NCI-H1930 (cell line): ENCODE measurements around the gene EHD4.

Source experiments
- DNase-seq, 2 experiments: peaks; one replicate each; lab custom pipeline; 2025; lab: John Stamatoyannopoulos, UW

The EHD4 gene

DNA sequence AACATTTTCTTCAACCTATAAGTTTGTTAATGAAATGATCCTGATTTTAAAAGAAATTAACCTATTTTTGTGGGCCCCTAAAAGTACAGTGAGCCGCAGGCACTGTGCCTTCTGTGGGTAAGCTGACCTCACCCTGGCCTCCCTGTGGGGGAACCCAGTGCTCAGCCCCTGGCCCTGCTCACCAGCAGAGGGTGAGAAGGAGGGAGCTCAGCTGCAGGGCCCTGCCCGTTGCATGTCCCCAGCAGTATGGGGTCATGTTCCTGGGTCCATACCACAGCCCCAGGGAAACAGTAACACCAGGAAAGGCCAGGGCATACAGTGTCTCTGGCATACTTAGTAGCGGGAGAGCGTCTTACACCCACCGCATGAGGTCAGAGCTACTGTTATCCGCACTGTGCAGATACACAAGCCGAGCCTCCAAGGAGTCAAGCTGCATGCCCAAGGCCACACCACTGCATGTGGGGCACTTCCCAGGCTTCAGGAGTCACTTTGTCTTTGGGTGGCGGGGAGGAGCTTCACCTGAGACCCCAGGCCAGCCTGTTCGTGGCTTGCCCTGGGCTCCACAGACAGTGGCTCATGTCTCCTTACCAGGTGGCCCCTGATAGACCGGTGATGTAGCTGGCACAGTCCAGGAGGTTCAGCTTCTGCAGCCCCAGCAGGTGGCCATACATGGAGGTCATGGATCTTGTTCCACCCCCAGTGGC, 22.6 kb upstream of the EHD4 start:
- no peak for DNase-seq

DNA sequence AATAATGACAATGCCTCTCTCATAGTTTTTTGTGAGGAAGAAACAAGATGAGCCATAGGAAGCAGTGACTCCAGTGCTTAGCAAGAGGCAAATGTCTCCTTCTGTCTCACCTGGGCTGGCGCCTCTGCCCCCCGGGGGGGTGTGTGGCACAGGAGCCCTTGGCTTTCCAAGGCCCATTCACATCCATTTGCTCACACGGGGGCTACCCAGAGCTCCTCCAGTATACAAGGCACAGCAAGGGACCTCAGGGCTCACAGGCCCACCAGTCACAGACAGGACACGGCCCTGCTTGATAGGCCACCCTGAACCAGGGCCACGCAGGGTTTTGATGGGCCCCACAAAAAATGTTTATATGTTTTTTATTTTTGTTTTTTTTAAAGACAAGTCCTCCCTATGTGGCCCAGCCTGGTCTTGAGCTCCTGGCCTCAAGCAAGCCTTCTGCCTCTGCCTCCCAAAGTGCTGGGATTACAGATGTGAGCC, 21.9 kb upstream of the EHD4 start:
- no peak for DNase-seq

DNA sequence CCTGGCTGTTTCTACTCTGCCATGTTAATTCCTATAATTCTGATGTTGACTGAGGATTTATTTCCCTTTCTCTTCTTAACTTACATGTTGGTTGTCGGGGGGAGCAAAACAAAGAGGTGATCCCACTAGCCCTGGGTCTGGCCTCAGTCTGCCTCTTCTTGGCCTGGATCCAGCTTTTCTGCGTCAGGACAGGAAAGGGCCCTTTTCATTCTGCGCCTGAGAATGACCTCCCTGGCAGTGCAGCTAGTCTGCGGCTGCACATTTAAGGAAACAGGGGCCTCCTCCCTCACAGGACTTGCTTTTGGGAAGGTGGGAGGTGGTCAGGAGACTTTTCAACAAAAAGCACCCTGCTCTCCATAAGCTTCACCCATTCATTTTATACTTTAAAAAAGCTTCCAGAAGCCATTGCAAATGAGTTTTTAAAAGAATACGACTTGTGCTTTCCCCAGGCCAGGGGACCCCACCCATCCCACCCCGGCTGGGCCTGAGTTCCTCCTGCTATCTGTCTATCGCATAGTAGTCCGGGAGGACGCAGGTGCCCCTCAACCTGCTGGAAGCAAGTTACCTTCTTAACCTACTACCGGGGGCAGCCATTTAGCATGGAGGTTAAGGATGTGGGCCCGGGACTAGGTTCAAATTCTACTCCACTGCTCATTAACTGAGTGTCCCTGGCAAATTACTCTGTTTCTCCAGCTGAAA, 21.3 kb upstream of the EHD4 start:
- no peak for DNase-seq

DNA sequence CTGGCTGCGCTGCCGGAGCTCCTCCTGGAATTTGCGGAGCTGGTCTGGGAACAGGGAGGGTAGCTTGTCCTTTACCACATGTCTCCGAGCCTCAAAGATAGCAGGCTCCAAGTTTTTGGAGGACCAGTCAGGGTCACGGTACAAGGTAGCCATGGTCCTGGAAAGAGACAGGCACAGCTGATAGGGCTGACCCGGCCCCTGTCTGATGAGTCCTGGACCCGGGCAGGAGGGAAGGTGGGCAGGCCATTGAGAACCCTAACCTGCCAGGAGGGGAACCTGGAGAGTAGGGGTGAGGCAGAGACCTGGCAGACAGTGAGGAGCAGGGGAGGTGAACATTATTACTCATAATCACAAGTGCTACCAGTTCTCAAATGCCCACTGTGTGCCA, 20.4 kb upstream of the EHD4 start:
- DNase-seq = no peak

DNA sequence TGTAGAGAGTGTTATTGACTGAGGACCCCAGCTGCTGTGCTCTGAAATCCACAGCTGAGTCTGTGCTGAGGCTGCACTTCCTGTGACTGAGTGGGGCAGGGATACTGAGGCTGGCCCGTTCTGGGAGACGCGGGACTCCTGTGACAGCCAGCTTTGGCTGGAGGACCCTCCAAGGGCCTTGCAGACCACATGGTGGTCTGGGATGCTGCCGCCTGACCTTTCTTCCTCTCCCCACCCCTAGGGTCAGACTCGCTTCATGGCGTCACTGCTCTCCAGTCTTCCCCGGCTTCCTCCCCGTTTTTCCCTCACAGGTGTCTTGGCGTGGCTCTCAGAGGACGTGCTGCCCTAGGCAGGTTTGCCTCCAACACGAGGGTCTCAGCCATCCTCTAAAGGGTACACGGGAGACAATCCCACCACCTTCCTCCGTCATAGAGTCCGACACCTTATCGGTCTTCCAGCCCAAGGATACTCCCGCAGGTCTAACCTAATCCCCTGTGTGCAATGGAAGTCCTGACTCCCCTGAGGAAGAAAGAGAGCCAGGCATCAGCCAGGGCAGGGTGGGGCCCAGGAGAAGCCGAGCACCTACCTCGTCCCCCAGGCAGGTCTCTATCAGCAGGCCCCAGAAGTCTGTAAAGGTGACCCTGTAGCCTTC, 19.9 kb upstream of the EHD4 start:
- no peak for DNase-seq

DNA sequence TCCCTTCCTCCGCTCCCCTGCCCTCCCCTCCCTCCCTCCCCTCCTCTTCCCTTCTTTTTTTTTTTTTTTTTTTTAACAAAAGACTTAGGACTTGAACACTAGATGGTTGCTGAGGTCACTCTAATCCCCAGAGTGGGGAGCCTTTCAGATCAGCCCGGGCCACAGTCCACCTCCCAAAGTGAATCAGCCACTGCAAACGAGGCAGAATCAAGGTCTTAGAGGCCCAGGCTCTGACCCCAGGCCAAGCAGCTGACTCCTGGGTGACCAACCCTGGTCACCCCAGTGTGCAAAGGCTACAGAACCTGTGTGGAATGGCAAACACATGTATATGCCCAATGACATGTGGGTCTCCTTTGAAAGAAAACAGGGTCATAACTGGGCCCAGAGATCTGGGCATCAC, 18.3 kb upstream of the EHD4 start:
- no peak for DNase-seq

DNA sequence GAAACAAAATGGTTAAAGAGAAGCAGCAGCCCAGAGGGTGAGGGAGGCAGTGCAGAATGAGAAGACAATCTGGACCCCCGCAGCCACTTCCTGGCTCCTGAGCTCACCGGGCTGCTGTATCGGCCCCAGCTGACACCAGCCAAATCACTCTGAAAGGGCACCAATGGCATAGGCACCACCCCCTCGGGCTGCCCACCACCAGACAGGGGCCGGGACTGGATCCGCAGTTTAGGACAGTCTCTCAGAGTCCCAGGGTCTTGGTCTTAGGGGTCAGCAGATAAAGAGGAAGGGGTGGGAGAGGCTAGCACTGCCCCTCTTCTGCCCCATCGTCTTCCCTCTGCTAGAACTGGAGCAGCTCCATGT, 17.9 kb upstream of the EHD4 start:
- no peak for DNase-seq

DNA sequence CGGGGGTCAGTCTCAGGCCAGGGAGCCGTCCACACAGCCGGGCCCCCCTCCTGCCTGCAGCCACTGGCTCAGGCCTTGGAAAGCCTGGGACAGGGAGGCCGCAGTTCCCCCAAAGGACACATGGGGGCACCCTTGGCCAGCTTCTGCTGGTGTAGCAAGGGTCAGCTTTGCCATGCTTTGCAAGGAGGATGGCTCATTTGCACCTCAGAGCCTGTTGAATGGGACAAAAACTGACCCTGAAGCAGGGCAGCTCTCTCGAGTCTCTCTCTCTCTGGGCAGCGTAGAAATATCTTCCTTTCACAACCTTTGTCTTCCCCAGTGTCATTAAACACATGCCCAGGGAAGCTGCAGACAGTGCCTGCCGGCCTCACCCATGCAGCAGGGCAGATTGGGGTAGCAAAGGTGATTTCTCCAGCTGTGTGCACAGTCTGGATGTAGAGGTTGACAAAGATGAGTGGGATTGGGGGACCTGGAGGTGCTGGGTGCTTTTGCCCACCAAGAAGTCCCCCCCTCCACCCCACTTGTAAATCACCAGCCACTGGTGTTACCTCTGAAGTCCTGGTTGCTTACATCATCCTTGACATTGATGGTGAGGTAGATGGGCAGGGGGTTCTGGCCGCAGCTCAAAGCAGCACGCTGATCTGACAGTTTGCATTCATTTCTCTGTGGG, 17.4 kb upstream of the EHD4 start:
- DNase-seq = peak; percentile 2 to 32

DNA sequence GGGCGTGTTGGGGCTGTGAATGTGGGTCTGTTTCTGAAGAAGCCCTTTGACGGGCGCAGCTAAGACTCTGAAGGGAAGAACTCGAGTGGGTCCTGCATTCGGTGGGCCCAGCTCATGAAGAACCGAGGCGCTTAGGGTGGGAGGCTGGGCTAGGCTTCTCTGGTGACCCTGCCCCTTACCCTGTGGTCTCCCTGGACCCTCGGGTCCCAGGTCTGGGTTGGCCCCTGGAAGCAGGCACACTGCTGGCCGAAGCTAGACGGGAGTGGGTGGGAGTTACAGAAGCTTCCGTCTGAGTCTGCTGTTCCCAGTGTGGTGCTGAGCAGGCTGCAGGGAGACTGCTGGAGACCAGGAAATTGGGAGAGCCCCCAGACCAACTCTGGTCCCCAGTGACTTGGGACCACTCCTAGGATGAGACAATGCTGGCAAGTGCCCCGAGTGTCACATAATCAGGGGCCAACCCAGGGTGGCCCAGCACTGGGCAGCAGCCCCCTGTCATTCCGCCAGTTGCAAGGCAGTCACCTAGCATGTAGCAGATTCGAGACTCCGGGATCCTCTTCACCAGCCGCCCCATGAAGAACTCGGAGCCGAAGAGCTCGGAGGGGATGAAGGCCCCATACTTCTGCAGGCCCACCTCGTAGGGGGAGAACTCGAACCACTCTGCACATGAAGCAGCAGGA, 16.7 kb upstream of the EHD4 start:
- no peak for DNase-seq

DNA sequence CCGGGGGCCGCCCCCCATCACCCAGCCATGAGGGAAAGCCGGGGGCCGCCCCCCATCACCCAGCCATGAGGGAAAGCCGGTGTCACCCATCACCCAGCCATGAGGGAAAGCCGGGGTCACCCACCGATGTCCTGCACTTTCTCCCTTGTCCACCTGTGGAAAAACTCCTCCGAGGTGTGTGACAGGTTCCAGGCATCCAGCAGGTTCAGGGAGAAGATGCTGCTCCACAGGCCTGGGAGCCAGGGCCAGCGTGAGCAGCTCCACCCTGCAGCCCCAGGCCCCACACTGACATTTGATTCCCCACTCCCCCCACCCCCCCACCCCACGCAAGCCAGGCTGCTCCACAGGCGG, 15.5 kb upstream of the EHD4 start:
- DNase-seq = no peak

DNA sequence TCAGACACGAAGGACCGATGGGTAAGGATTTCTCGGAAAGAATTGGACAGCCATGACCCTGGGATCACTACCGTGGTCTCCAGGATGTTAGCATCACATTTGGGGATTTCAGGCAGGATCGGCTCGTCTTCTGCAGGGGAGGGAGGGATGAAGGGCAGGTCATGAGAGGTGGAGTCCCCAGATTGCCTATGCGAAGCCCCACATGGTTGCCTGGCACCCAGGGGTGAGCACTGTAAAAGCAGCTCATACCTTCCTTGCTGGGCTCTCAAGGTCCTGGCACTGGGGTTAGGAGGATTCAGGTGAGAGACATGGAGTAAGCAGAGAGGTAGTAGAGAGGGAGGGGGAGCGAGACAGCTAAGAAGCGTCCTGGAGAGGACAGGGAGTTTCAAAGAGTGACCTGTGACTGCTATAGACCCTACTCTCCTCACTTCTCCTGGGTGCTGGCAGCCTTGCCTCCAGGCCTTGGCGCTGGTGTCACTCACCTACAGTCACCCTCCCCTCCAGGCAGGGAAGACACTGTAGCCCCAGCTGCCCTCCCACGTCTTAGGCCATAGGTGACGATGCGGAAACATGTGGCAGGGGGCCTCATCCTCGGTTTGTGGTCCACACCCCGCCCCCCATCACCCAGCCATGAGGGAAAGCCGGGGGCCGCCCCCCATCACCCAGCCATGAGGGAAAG, 15.0 kb upstream of the EHD4 start:
- no peak for DNase-seq

DNA sequence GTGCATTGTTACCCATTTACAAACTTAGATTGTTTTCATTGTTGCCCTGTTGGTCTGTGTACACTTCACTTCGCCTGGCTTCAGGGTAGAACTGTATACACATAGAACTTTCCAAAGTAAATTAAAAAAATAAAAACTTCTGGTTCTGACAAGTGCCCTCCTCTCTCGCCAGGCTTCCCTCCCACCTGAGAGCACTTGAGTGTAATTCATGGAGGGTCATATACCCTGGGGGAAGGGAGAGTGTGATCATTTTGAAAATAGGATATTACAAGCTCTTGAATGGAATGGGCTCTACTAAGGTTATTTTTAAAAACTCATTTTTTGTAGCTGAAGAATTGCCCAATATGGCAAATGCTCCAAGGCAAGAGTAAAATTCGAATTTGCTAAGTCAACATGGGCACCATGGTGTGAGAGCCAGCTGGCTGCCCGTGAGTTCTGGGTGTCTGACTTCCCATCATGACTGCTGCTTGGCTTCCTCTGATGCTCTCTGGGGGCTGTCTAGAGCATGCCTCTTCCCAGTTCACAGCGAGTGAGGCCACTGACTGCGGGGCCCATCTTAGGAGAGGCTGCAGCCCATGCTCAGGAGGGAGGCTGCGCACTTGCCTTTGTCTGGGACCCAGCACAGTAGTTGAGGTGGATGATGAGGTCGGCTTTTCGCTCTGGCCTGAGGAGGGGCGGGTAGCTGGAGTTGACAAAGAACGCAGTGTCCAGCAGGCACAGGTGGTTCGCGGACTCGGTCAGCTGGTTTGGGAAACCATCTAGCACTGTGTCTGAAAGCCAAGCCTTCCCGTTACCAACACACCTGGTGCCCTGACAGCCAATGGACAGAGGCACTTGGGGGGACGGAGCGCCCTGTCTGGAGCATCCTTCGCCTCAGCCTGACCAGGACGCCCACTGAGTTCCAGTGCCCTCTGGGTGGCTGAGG, 13.1 kb upstream of the EHD4 start:
- no peak for DNase-seq

DNA sequence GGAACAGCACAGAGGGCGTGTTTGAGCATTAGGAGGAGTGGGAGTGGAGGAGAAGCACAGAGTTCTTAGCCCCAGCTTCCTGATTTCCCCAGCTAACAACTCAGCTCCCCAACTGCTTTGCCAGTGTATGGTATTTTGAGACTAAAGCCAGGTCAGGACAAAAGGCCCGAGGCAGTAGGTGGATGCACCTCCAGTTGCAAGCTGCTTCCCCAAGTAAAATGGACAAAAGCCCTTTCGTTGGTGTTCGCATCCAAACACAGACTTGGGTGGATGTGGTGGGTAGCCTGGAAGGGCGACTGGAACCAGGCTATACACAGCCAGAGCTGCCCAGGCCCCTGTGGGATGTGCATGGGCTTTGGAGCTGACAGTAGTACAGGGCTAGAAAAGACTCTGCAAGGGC, 12.3 kb upstream of the EHD4 start:
- DNase-seq = no peak

DNA sequence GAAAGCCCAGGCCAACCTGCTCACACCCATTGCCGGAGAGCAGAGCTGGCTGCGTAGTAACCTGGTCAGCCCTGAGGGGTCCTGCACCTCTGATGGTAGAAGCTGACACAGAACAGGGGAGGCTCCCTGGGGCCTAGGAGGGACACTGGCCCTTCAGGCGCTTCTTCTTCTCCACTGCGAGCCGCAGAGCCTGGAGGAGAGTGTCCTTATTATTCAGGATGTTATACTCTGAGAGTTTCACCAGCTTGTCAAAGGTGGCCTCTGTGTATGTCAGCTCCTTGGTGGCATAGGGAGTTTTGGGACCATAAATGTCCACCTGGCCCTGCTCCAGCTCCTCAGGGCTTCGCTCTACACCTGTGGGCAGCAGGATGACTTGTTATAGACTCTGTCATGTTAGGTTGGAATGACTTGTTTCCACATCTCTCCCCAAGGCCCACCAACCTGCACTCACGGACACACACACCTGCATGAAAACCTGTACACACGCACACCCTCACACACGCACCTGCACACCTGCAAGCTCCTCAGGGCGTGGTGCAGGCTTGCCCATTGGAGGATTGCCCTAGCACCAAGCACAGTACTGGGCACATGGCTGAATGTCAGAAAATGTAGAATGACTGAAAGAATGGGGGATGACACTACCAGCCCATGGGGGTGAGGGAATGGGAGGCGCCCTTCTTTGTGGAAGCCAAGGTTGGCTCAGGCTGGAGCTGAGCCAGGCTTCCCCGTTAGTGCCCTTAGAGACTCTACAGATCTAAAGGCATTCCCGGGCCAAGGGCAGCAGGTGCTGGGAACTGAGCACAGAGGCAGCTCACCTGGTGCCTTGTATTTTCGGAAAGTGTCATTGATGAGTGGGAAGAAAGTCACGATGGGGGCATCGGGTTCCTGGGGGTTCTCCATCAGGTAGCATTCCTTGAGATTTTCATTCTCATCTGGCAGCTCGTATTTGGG, 11.5 kb upstream of the EHD4 start:
- no peak for DNase-seq

DNA sequence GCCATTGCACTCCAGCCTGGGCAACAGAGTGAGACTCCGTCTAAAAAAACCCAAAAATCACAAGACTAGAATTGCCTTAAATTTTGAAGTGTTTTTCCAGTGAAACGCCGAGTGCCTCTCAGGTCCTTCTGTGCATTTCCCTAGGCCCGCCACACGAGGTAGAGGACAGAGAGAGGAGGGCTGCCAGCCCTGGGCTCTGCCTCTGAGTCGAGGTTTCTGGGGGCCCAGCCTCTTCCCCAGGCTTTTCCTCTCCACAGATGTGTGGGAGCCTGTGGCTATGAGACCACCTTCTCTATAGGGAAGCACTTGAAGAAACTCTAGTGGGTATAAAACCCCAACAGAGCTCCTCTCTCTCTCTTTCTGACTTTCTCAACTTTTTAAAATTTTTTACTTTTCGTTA, 10.9 kb upstream of the EHD4 start:
- no peak for DNase-seq

DNA sequence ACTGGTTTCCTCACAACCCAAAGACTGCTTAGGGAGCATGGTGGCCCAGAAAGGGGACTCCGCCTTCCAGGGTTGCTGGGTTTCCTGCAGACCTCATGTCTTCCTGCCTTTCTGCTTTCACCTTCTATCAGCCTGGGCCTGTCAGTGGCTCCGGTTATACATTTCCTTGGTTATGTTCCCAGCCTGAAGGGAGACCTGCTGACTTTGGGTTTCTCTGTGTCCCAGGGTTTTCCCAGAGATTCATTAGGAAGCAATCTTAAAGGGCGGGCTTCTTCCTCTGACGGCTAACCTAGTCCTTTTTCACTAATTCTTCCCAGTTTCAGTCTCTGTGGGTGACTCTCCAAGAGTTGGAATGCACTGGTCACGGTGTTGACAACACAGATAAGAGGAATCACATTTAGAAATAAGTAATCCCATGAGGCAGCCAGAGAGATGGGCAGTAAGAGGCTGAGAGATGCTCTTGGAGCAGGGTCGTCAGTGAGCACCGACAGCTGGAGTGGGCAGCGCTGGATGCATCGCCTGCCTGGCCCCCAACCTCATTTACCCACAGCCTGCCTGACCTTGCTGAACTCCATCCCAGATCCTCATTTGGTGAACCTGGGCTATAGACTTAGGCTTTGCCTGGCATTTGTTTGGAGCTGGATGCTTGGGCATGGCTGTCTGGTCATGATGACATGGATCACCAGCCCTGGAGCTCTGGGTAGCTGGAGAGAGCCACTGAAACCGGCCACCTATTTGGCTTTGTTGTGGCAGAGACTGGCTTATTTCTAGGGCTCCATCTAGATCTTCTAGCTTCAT, 10.0 kb upstream of the EHD4 start:
- DNase-seq = no peak

DNA sequence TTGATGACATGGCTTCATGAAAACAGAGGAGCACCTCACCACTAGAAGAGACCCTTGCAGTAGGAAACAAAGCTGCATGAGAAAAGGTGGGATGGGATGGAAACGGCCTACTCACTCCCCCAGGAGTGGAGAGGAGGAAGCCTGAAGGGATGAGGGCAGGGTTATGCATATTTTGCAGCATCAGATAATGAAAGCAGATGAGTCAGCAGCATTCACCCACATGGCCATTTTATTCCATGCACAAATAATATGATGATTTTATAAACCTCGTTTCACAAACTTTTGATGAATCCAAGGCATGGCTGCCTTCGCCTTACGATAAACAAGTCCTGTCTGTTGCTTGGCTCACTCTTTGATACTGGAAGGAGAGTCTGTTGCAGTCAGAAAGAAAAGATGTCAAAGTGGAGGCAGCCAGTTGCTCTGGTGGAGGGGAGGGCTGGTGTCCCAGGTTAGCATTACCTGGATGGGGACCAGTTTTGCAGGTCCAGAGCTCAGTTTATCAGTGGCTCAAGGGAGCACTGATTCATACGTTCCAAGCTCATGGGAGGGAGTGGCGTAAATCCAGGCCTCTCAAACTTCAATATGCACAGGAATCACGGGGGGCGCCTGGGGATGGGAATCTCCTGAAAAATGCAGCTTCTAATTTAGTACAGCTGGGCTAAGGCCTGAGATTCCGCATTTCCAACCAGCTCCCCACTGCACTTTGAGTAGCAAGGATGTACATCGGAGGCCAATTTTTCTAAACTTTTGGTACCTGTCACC, 9.2 kb upstream of the EHD4 start:
- no peak for DNase-seq
